ENCODE results near the gene ANKRD33B. TPM values are rescaled to one million over a fixed set of nuclear protein-coding genes. Genes with fewer than 3 reads are reported as not detected.

ANKRD33B gene
- total and polyA plus RNA-seq, 10 donors: 2.0 to 37.8 (median 24.6) TPM

- H3K27ac ChIP-seq: peak overlapping the region in 7 of 8 donors; percentile 35 to 79 (median 68)
- 85 to 97% (median 92%) methylated on average over 3 of the region's 3 CpGs for WGBS, 5 donors
- H3K4me3 ChIP-seq: peak overlapping the region in 2 of 8 donors; percentile 10 to 31
- no peaks in the 10 kb centered on the region for H3K36me3 ChIP-seq
- H3K4me1 ChIP-seq: peaks cover 2 to 59% (median 26%) of the 10 kb centered on the region in 6 donors
- DNase-seq: no peak
- TF ChIP-seq POLR2A (IDR thresholded peaks at IDR 0.05) (no peak), POLR2AphosphoS5 (IDR thresholded peaks at IDR 0.05) (no peak), CTCF (IDR thresholded peaks at IDR 0.05 in 8 of 11, conservative IDR thresholded peaks at IDR 0.05 in 3 of 11) (no peak)
- H3K27me3 ChIP-seq (replicated peaks in 1 of 7): no peaks in the 10 kb centered on the region
- intact Hi-C loops (cut with DNase I; ENCODE audit: low total_unique reads): no loop called here
- no peaks in the 10 kb centered on the region for H3K9me3 ChIP-seq
Observed at GRCh38 chr5:10596310-10596703, 32.4 kb downstream of the ANKRD33B start.

GRCh38 chr5:10596886-10597451, 33.1 kb downstream of the ANKRD33B start:
- no peak for TF ChIP-seq POLR2A (IDR thresholded peaks at IDR 0.05)
- no peak for TF ChIP-seq POLR2AphosphoS5 (IDR thresholded peaks at IDR 0.05)
- no peak for TF ChIP-seq CTCF (IDR thresholded peaks at IDR 0.05 in 8 of 11, conservative IDR thresholded peaks at IDR 0.05 in 3 of 11)
- Histone ChIP-seq H3K27me3 (replicated peaks in 1 of 7) (no peaks in the 10 kb centered on the region), H3K36me3 (no peaks in the 10 kb centered on the region), H3K4me1 (peaks cover 0 to 61% (median 31%) of the 10 kb centered on the region in 6 donors), H3K4me3 (no peak overlapping the region), H3K27ac (peak overlapping the region in 3 of 8 donors; percentile 73 to 79 (median 75)), H3K9me3 (no peaks in the 10 kb centered on the region)
- no peak for DNase-seq
- WGBS, 5 donors: 81 to 97% (median 93%) methylated on average over 1 of the region's 1 CpG
- intact Hi-C loops (cut with DNase I; ENCODE audit: low total_unique reads): no loop called here

DNA sequence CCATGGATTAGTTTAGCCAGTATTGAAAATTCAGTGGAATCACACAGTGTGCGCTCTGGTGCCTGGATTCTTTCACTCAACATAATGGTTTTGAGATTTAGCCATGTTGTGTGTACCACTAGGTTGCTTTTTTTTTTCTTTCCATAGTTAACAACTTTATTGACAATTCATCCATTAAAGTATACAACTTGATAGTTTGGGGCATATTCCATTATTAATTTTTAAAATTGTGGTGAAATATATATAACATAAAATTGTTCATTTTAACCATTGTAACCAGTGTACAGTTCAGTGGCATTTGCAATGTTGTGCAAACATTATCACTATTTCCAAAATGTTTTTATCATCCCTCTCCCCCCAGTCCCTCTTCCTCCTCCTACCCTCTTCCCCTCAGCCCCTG, 35.2 kb downstream of the ANKRD33B start:
- H3K4me3 ChIP-seq: no peak overlapping the region
- intact Hi-C loops (cut with DNase I; ENCODE audit: low total_unique reads): no loop called here
- WGBS, 5 donors: 97 to 100% (median 98%) methylated on average over 1 of the region's 1 CpG
- peaks cover 0 to 56% (median 34%) of the 10 kb centered on the region in 6 donors for H3K4me1 ChIP-seq
- TF ChIP-seq POLR2AphosphoS5 (IDR thresholded peaks at IDR 0.05) (no peak), POLR2A (IDR thresholded peaks at IDR 0.05) (no peak), CTCF (IDR thresholded peaks at IDR 0.05 in 8 of 11, conservative IDR thresholded peaks at IDR 0.05 in 3 of 11) (no peak)
- H3K9me3 ChIP-seq: no peaks in the 10 kb centered on the region
- DNase-seq: no peak
- H3K36me3 ChIP-seq: no peaks in the 10 kb centered on the region
- H3K27me3 ChIP-seq (replicated peaks in 1 of 7): no peaks in the 10 kb centered on the region
- H3K27ac ChIP-seq: no peak overlapping the region

DNA sequence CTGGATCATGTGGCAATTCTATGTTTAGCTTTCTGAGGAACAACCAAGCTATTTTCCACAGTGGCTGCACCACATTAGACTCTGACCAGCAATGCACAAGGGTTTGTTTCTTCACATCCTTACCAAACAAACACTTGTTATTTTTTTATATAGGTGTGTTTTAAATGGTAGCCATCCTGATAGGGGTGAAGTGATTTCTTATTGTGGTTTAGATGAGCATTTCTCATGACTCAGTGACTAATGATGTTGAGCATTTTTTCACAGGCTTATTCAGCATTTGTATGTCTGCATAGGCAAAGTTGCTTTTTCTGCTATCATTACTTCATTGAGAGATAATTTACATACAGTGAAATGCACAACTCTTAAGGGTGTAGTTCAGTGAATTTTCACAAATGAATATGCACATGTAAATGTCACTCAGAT, 36.0 kb downstream of the ANKRD33B start:
- Histone ChIP-seq H3K27ac (no peak overlapping the region), H3K4me3 (no peak overlapping the region), H3K4me1 (peaks cover 0 to 52% (median 33%) of the 10 kb centered on the region in 6 donors), H3K27me3 (replicated peaks in 1 of 7) (no peaks in the 10 kb centered on the region), H3K36me3 (no peaks in the 10 kb centered on the region), H3K9me3 (no peaks in the 10 kb centered on the region)
- intact Hi-C loops (cut with DNase I; ENCODE audit: low total_unique reads): no loop called here
- TF ChIP-seq POLR2AphosphoS5 (IDR thresholded peaks at IDR 0.05) (no peak), CTCF (IDR thresholded peaks at IDR 0.05 in 8 of 11, conservative IDR thresholded peaks at IDR 0.05 in 3 of 11) (no peak), POLR2A (IDR thresholded peaks at IDR 0.05) (no peak)
- no peak for DNase-seq
